DOHH2 (cell line): Measurements from ENCODE around the gene DNAJB9.
A peak's percentile ranks its signal among the peaks of the same experiment; 100 is the strongest.

ENCODE experiments used
- H3F3A ChIP-seq: fragments of 200-600 bp; sonication (generic), shearing (Covaris generic); 2 replicates; pipeline ENCODE4 v1.6.0; 2016; ENCODE audit warnings: antibody characterized with exemption, mild to moderate bottlenecking; ENCODE audit not compliant: control insufficient read depth, insufficient read depth
- H3K27ac ChIP-seq: fragments of 200-600 bp; sonication (generic); 2 replicates; pipeline ENCODE4 v1.5.1; 2014; ENCODE audit warnings: low read depth, mild to moderate bottlenecking, low read length, moderate library complexity
- H3K27me3 ChIP-seq: fragments of 200-600 bp; sonication (generic); 2 replicates; pipeline ENCODE4 v1.6.1; 2014; ENCODE audit warnings: mild to moderate bottlenecking, low read length, mixed read lengths; ENCODE audit not compliant: control insufficient read depth
- H3K36me3 ChIP-seq: fragments of 200-600 bp; sonication (generic); 2 replicates; pipeline ENCODE4 v1.6.1; 2014; ENCODE audit warnings: mild to moderate bottlenecking, low read length, moderate library complexity, mixed read lengths; ENCODE audit not compliant: control insufficient read depth
- H3K4me1 ChIP-seq: fragments of 200-600 bp; sonication (generic); 2 replicates; pipeline ENCODE4 v1.6.1; 2014; ENCODE audit warnings: mild to moderate bottlenecking, low read length, mixed read lengths; ENCODE audit not compliant: control insufficient read depth
- H3K4me2 ChIP-seq: fragments of 200-600 bp; sonication (generic); 2 replicates; pipeline ENCODE4 v1.6.0; 2014; ENCODE audit warnings: mild to moderate bottlenecking, low read length, moderate library complexity
- H3K4me3 ChIP-seq: fragments of 200-600 bp; sonication (generic); 2 replicates; pipeline ENCODE4 v1.5.1; 2014; ENCODE audit warnings: mild to moderate bottlenecking, low read length, mixed read lengths
- H3K79me2 ChIP-seq: fragments of 200-600 bp; sonication (generic); 2 replicates; pipeline ENCODE4 v1.6.1; 2014; ENCODE audit warnings: mild to moderate bottlenecking, low read length, mixed read lengths; ENCODE audit not compliant: control insufficient read depth
- H3K9me2 ChIP-seq: fragments of 200-600 bp; sonication (generic); replicated peaks from 2 replicates; pipeline ENCODE4 v1.6.1; 2014; ENCODE audit warnings: mild to moderate bottlenecking, low read length, mixed read lengths; ENCODE audit not compliant: control insufficient read depth
- H3K9me3 ChIP-seq: fragments of 200-600 bp; sonication (generic); 2 replicates; pipeline ENCODE4 v1.6.1; 2014; ENCODE audit warnings: antibody characterized with exemption, low read length, mixed read lengths; ENCODE audit not compliant: control insufficient read depth, insufficient read depth
- H4K20me1 ChIP-seq: fragments of 200-600 bp; sonication (generic); 2 replicates; pipeline ENCODE4 v1.6.0; 2014; ENCODE audit warnings: low read depth, mild to moderate bottlenecking, antibody characterized with exemption, low read length, moderate library complexity; ENCODE audit not compliant: control insufficient read depth, insufficient read depth
- EZH2phosphoT487 ChIP-seq: fragments of 200-600 bp; sonication (generic); IDR thresholded peaks from 2 replicates; pipeline ENCODE4 v1.6.1; 2017; ENCODE audit warnings: borderline replicate concordance, mild to moderate bottlenecking, antibody characterized with exemption, low read length, moderate library complexity, mixed read lengths
- TF ChIP-seq, protein P1 (sequence below): fragments of 200-600 bp; sonication (generic); IDR thresholded peaks from one replicate; pipeline ENCODE4 v1.5.1; 2014; ENCODE audit warnings: antibody characterized with exemption, mild to moderate bottlenecking, low read depth, low read length; ENCODE audit not compliant: poor library complexity, severe bottlenecking

Gene DNAJB9

DNA sequence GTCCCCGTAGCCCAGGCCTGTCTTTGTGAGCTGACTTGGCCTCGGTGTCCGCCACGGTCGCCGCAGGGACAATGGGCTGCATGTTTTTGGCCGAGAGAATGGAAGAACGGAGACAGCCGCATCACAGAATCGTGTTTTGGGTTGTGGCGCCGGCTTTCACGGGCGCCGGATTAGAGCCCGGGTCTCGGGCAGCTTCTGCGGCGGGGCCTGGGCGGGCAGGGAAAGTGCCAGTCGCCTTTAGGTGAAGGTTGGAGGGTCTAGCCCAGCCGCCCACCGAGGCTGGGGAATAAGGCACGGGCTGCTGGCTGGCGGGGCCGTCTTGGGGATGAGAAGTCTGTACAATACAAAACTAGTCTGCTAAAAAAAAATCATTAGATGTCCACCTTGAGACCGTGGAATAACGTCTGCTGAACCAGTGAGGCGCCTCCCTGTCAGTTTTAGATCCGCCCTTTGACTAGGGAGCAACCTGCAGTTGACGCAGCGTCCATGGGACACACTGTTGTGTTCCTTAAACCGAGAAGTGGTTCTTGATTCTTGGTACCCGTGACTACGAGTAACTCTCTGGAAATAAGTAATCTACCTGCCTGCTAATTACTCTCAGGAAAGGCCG lies 577 bp downstream of the DNAJB9 start:
- Histone ChIP-seq H3K36me3 (peaks cover 76% of the 10 kb centered on the region), H4K20me1 (no peaks in the 10 kb centered on the region), H3K27ac (peak overlapping the region; percentile 92), H3K9me2 (no peaks in the 10 kb centered on the region), H3K4me3 (peak overlapping the region; percentile 83), H3K27me3 (no peaks in the 10 kb centered on the region), H3K9me3 (no peaks in the 10 kb centered on the region), H3F3A (peaks cover 3% of the 10 kb centered on the region; the same call in 1 of the 2 replicates), H3K4me2 (peak overlapping the region; percentile 70), H3K4me1 (peaks cover 33% of the 10 kb centered on the region), H3K79me2 (peaks cover 84% of the 10 kb centered on the region)
- TF ChIP-seq EZH2phosphoT487 = no peak
- TF ChIP-seq, protein P1, sequence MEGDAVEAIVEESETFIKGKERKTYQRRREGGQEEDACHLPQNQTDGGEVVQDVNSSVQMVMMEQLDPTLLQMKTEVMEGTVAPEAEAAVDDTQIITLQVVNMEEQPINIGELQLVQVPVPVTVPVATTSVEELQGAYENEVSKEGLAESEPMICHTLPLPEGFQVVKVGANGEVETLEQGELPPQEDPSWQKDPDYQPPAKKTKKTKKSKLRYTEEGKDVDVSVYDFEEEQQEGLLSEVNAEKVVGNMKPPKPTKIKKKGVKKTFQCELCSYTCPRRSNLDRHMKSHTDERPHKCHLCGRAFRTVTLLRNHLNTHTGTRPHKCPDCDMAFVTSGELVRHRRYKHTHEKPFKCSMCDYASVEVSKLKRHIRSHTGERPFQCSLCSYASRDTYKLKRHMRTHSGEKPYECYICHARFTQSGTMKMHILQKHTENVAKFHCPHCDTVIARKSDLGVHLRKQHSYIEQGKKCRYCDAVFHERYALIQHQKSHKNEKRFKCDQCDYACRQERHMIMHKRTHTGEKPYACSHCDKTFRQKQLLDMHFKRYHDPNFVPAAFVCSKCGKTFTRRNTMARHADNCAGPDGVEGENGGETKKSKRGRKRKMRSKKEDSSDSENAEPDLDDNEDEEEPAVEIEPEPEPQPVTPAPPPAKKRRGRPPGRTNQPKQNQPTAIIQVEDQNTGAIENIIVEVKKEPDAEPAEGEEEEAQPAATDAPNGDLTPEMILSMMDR = no peak

DNA sequence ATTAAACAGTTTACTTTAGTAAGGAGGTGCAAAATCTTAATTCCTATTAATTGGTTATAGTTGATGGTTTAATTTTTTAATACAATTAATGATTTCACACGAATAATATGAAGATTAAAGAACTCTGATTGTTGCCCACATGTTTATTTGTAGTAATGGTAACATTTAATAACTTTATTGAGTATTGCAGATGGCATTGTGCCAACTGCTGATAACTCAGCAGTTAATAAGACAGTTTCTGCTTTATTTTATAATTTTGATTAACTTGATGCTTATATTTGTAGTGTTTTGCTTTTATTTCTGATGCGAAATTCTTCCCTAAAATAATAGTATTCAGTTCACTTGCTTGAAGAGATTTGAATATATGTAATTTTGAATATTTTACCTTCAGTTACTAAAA lies 2.8 kb downstream of the DNAJB9 start:
- peaks cover 25% of the 10 kb centered on the region for H3K4me1 ChIP-seq

DNA sequence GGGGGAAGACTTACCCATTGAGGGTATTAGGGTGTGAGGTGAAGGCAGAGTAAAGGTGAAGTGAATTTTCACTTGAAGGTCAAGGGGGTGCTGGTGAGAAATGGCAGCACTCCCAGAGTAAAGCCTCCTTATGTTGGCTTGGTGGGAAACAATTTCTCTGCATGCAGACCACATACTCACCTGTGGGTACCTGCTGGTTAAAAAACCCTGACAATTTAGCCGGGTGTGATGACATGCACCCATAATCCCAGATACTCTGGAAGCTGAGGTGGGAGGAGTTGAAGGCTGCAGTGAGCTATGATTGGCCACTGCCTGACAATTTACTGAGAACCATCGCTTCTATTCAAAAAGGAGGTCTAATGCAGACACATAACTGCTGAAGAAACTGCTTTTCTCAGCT lies 5.5 kb downstream of the DNAJB9 start:
- Histone ChIP-seq H3K9me2 (no peaks in the 10 kb centered on the region), H3K79me2 (peaks cover 41% of the 10 kb centered on the region), H3F3A (no peaks in the 10 kb centered on the region), H3K27me3 (no peaks in the 10 kb centered on the region), H3K27ac (no peak overlapping the region), H3K4me1 (peaks cover 11% of the 10 kb centered on the region), H3K36me3 (peaks cover 61% of the 10 kb centered on the region), H3K4me3 (no peak overlapping the region), H3K4me2 (no peak overlapping the region), H4K20me1 (no peaks in the 10 kb centered on the region), H3K9me3 (peaks cover 15% of the 10 kb centered on the region; the same call in 1 of the 2 replicates)
- TF ChIP-seq, protein P1 = no peak
- TF ChIP-seq EZH2phosphoT487 = no peak

More for the DNA sequence above, 2.8 kb downstream of the DNAJB9 start:
- Histone ChIP-seq H4K20me1 (no peaks in the 10 kb centered on the region), H3K4me2 (no peak overlapping the region), H3K79me2 (peaks cover 64% of the 10 kb centered on the region), H3K9me2 (no peaks in the 10 kb centered on the region), H3K27ac (no peak overlapping the region), H3K4me3 (no peak overlapping the region), H3K36me3 (peaks cover 64% of the 10 kb centered on the region), H3F3A (peaks cover 3% of the 10 kb centered on the region; the same call in 1 of the 2 replicates), H3K9me3 (no peaks in the 10 kb centered on the region), H3K27me3 (no peaks in the 10 kb centered on the region)
- TF ChIP-seq, protein P1 = no peak
- TF ChIP-seq EZH2phosphoT487 = no peak
